C4-2B (cell line): ENCODE measurements around the gene CLEC20A.

Experiments
- H3K27ac ChIP-seq: fragments of 450-650 bp; 2 replicates; pipeline ENCODE4 v1.5.1; 2017
- ZFX ChIP-seq: fragments of 450-650 bp; IDR thresholded peaks from 2 replicates; pipeline ENCODE4 v1.6.1; 2017
- TF ChIP-seq, protein P1 (sequence below): fragments of 450-650 bp; conservative IDR thresholded peaks from 2 replicates; pipeline ENCODE4 v1.5.1; 2017; ENCODE audit warnings: mild to moderate bottlenecking

Gene CLEC20A

GRCh38 chr1:178491721-178492120 lies 5.0 kb downstream of the CLEC20A start:
- H3K27ac ChIP-seq, result no peak overlapping the region
- TF ChIP-seq, protein P1, sequence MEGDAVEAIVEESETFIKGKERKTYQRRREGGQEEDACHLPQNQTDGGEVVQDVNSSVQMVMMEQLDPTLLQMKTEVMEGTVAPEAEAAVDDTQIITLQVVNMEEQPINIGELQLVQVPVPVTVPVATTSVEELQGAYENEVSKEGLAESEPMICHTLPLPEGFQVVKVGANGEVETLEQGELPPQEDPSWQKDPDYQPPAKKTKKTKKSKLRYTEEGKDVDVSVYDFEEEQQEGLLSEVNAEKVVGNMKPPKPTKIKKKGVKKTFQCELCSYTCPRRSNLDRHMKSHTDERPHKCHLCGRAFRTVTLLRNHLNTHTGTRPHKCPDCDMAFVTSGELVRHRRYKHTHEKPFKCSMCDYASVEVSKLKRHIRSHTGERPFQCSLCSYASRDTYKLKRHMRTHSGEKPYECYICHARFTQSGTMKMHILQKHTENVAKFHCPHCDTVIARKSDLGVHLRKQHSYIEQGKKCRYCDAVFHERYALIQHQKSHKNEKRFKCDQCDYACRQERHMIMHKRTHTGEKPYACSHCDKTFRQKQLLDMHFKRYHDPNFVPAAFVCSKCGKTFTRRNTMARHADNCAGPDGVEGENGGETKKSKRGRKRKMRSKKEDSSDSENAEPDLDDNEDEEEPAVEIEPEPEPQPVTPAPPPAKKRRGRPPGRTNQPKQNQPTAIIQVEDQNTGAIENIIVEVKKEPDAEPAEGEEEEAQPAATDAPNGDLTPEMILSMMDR, result no peak
- no peak for TF ChIP-seq ZFX

DNA sequence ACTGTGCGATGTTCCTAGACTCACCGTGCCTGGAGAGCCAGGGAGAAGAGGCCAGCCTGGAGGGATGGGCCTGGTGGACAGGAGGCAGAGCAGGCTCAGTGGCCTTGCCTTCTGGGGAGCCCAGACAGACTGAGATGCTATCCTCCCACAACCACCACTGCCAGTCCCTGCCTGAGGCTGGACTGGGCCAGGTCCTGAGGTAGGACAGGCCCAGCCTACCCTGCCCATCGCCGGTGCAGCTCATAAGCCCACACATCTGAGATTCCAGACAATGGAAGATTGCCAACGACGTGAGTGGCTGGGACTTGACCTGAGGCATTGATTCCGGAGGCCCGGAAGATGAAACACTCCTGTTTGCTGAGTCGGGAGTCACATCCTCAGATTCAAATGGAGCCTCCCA lies 5.8 kb downstream of the CLEC20A start:
- TF ChIP-seq, protein P1, result no peak
- TF ChIP-seq ZFX, result no peak
- H3K27ac ChIP-seq, result no peak overlapping the region

- no peak for TF ChIP-seq ZFX
- TF ChIP-seq, protein P1, result no peak
- H3K27ac ChIP-seq, result no peak overlapping the region
These were observed 6.6 kb downstream of the CLEC20A start for GRCh38 chr1:178490136-178490535.

DNA sequence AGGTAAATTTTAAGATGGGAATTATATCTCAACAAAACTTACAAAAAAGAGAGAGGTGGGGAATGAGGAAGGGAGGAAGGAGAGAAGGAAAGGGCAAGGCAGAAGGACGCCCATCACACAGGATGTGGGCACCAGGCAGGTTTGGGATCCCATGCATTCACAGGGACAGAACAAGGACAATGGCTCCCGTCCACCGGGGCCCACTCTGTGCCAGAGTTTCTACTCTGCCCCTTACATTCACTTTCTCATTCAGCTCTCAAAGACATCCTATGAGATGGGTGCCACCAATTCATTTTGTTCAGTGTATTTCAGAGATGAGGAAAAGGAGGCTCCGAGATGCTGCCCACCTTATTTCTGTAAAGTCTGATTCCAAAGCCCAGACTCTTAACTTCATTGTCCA lies 7.4 kb downstream of the CLEC20A start:
- no peak overlapping the region for H3K27ac ChIP-seq
- TF ChIP-seq ZFX, result no peak
- TF ChIP-seq, protein P1, result no peak

- no peak for TF ChIP-seq ZFX
- TF ChIP-seq, protein P1, result no peak
- H3K27ac ChIP-seq, result no peak overlapping the region
These were observed 8.4 kb downstream of the CLEC20A start for GRCh38 chr1:178488393-178488792.

- no peak overlapping the region for H3K27ac ChIP-seq
- TF ChIP-seq ZFX, result no peak
- TF ChIP-seq, protein P1, result no peak
These were observed 9.6 kb downstream of the CLEC20A start for GRCh38 chr1:178487070-178487615.

- no peak overlapping the region for H3K27ac ChIP-seq
- no peak for TF ChIP-seq ZFX
- TF ChIP-seq, protein P1, result no peak
These were observed 10.4 kb downstream of the CLEC20A start for GRCh38 chr1:178486100-178487069.
